HCT116 (cell line): ENCODE data around the gene NOTCH1. TPM values are rescaled to one million over a fixed set of nuclear protein-coding genes. Genes with fewer than 3 reads are reported as not detected.

Experiments used
- ATAC-seq: fragments of 200-7000 bp; cut with Tn5 transposase; 2 replicates; pipeline ENCODE4 v1.9.1; 2020; ENCODE audit warnings: mild to moderate bottlenecking, moderate library complexity
- BruUV-seq: library from RNA; stranded (reverse); fragments of 400-500 nt; replicated peaks from 2 replicates; lab custom pipeline; 2021; lab: Mats Ljungman, UMichigan
- CTCF ChIA-PET: fragments of 300-600 bp; sonication (Branson Sonifier 250); formaldehyde crosslinking; loops from one replicate; lab custom pipeline; 2021; ENCODE audit warnings: antibody characterized with exemption; lab: Charles Lee
- POLR2A ChIA-PET: fragments of 300-600, 350-600 bp; sonication (Branson Sonifier 250); formaldehyde crosslinking; loops from one replicate; lab custom pipeline; 2021; ENCODE audit warnings: antibody characterized with exemption; lab: Charles Lee
- RAD21 ChIA-PET, 2 experiments: fragments of 300-600 bp; sonication (Branson Sonifier 250); formaldehyde crosslinking; loops; one replicate each; lab custom pipeline; 2023; ENCODE audit warnings: low total read pairs in 2 of 2; ENCODE audit not compliant: uncharacterized antibody in 2 of 2, unreplicated experiment in 2 of 2, low non-redundant PET in 1 of 2; lab: Charles Lee
- DNase-seq: peaks from one replicate; pipeline ENCODE4 v3.0.0-alpha.2; 2010; ENCODE audit warnings: low read depth, low spot score
- H2AFZ ChIP-seq: fragments of 200-600 bp; shearing (Covaris generic), sonication (generic); 2 replicates; pipeline ENCODE4 v1.6.1; 2017; ENCODE audit warnings: low read depth, mixed run types, mixed read lengths, antibody characterized with exemption, low read length; ENCODE audit not compliant: poor library complexity, severe bottlenecking
- H3K27ac ChIP-seq: 2 replicates; pipeline ENCODE4 v1.5.1; 2012; ENCODE audit warnings: low read depth, low read length
- H3K27me3 ChIP-seq: fragments of 200-600 bp; sonication (generic); 2 replicates; pipeline ENCODE4 v1.6.1; 2016; ENCODE audit warnings: mixed run types, low read length, mixed read lengths; ENCODE audit not compliant: insufficient read depth
- H3K36me3 ChIP-seq, 2 experiments: fragments of 200-500 bp in 1 of 2; fragments of 200-600 bp in 1 of 2; sonication (Bioruptor generic) in 1 of 2; sonication (generic) in 1 of 2; 2 replicates each; pipeline versions ENCODE4 v1.5.1 to v1.6.1; 2014 to 2016; ENCODE audit warnings: low read length in 2 of 2, inconsistent platforms in 1 of 2, mixed read lengths in 1 of 2, mixed run types in 1 of 2; ENCODE audit not compliant: insufficient read depth in 2 of 2, control insufficient read depth in 1 of 2
- H3K4me1 ChIP-seq, 2 experiments: fragments of 200-600 bp in 1 of 2; sonication (generic) in 1 of 2; 2 replicates each; pipeline versions ENCODE4 v1.5.1 to v1.6.1; 2012 to 2017; ENCODE audit warnings: low read length in 2 of 2, inconsistent platforms in 1 of 2, mild to moderate bottlenecking in 1 of 2, mixed read lengths in 1 of 2, mixed run types in 1 of 2, moderate library complexity in 1 of 2; ENCODE audit not compliant: insufficient read depth in 2 of 2, control insufficient read depth in 1 of 2
- H3K4me2 ChIP-seq: fragments of 200-600 bp; sonication (generic); 2 replicates; pipeline ENCODE4 v1.6.1; 2017; ENCODE audit warnings: mixed run types, low read length, mixed read lengths
- H3K4me3 ChIP-seq, 2 experiments: fragments of 200-600 bp in 1 of 2; sonication (generic) in 1 of 2; replicated peaks in 1 of 2; 2 replicates each; pipeline ENCODE4 v1.5.1; 2011 to 2016; ENCODE audit warnings: low read length in 2 of 2, control low read depth in 1 of 2, low read depth in 1 of 2, mild to moderate bottlenecking in 1 of 2, mixed read lengths in 1 of 2, mixed run types in 1 of 2
- H3K79me2 ChIP-seq: fragments of 200-600 bp; sonication (generic); 2 replicates; pipeline ENCODE4 v1.6.1; 2017; ENCODE audit warnings: mild to moderate bottlenecking, mixed run types, low read length, moderate library complexity, mixed read lengths; ENCODE audit not compliant: insufficient read depth
- H3K9ac ChIP-seq: fragments of 200-600 bp; sonication (generic); 2 replicates; pipeline ENCODE4 v1.6.1; 2016; ENCODE audit warnings: low read length, mixed read lengths
- H3K9me2 ChIP-seq: fragments of 200-600 bp; sonication (generic), shearing (Covaris generic); 2 replicates; pipeline ENCODE4 v1.6.1; 2017; ENCODE audit warnings: mixed run types, mild to moderate bottlenecking, moderate library complexity; ENCODE audit not compliant: insufficient read depth
- H3K9me3 ChIP-seq, 2 experiments: fragments of 200-500 bp in 1 of 2; fragments of 200-600 bp in 1 of 2; sonication (Bioruptor generic) in 1 of 2; sonication (generic) in 1 of 2; 2 replicates each; pipeline ENCODE4 v1.6.1; 2014 to 2017; ENCODE audit warnings: low read length in 2 of 2, mixed read lengths in 2 of 2, inconsistent platforms in 1 of 2, low read depth in 1 of 2, mild to moderate bottlenecking in 1 of 2, mixed run types in 1 of 2, moderate library complexity in 1 of 2; ENCODE audit not compliant: control insufficient read depth in 1 of 2, insufficient read depth in 1 of 2
- H4K20me1 ChIP-seq: fragments of 200-600 bp; sonication (generic), shearing (Covaris generic); 2 replicates; pipeline ENCODE4 v1.6.1; 2017; ENCODE audit warnings: mixed run types, mild to moderate bottlenecking, moderate library complexity; ENCODE audit not compliant: insufficient read depth
- CBX3 ChIP-seq: IDR thresholded peaks from 2 replicates; pipeline ENCODE4 v1.6.1; 2012; ENCODE audit warnings: low read depth
- CEBPB ChIP-seq: IDR thresholded peaks from 2 replicates; pipeline ENCODE4 v1.6.1; 2012; ENCODE audit warnings: low read depth
- ELF1 ChIP-seq: IDR thresholded peaks from 2 replicates; pipeline ENCODE4 v1.6.1; 2012; ENCODE audit warnings: low read depth, borderline replicate concordance
- EZH2 ChIP-seq: fragments of 200-600 bp; sonication (generic); IDR thresholded peaks from 2 replicates; pipeline ENCODE4 v1.6.1; 2017; ENCODE audit warnings: antibody characterized with exemption, mixed run types
- EZH2phosphoT487 ChIP-seq: fragments of 200-600 bp; IDR thresholded peaks from 2 replicates; pipeline ENCODE4 v1.6.1; 2018; ENCODE audit warnings: antibody characterized with exemption, borderline replicate concordance
- FOSL1 ChIP-seq: IDR thresholded peaks from 2 replicates; pipeline ENCODE4 v1.6.1; 2012; ENCODE audit warnings: low read depth
- POLR2A ChIP-seq: IDR thresholded peaks from 2 replicates; pipeline ENCODE4 v1.7.0; 2011; ENCODE audit warnings: borderline replicate concordance; ENCODE audit not compliant: insufficient read depth, insufficient read length; ENCODE audit errors: extremely low read depth
- POLR2AphosphoS5 ChIP-seq: IDR thresholded peaks from 2 replicates; pipeline ENCODE4 v1.6.1; 2011; ENCODE audit warnings: mild to moderate bottlenecking, low read depth, low read length, moderate library complexity
- SIN3A ChIP-seq: IDR thresholded peaks from 2 replicates; pipeline ENCODE4 v1.6.1; 2012; ENCODE audit warnings: low read depth
- SP1 ChIP-seq: IDR thresholded peaks from 2 replicates; pipeline ENCODE4 v1.6.1; 2012; ENCODE audit warnings: low read depth
- SRF ChIP-seq: IDR thresholded peaks from 2 replicates; pipeline ENCODE4 v1.6.1; 2012; ENCODE audit warnings: low read depth
- TCF7L2 ChIP-seq: IDR thresholded peaks from 2 replicates; pipeline ENCODE4 v1.7.0; 2011; ENCODE audit warnings: borderline replicate concordance, inconsistent platforms; ENCODE audit not compliant: insufficient read depth, insufficient read length; ENCODE audit errors: extremely low read depth
- YY1 ChIP-seq: IDR thresholded peaks from 2 replicates; pipeline ENCODE4 v1.6.1; 2011; ENCODE audit warnings: low read length, low read depth, moderate library complexity, mild to moderate bottlenecking; ENCODE audit not compliant: insufficient replicate concordance; ENCODE audit errors: extremely low read depth
- ZFX ChIP-seq: fragments of 450-650 bp; IDR thresholded peaks from 2 replicates; pipeline ENCODE4 v1.6.1; 2017
- ZNF274 ChIP-seq: fragments of 200-500 bp; sonication (Bioruptor generic); IDR thresholded peaks from 2 replicates; pipeline ENCODE4 v1.6.1; 2014; ENCODE audit warnings: mild to moderate bottlenecking, low read depth, low read length, inconsistent platforms
- intact Hi-C: fragments of 100-400 bp; cut with micrococcal nuclease; formaldehyde crosslinking; loops from 2 replicates; pipeline ENCODE4 v1.10.0; 2022
- total RNA-seq: library from RNA; stranded (reverse); gene quantifications from one replicate; pipeline ENCODE4 v1.2.1, GENCODE V29; 2021; ENCODE audit not compliant: unreplicated experiment
- TF ChIP-seq, protein P1 (sequence below): IDR thresholded peaks from 2 replicates; pipeline ENCODE4 v1.6.1; 2012
- TF ChIP-seq, protein P2 (sequence below), 3 experiments: fragments of 200-600 bp in 1 of 3; sonication (generic) in 1 of 3; IDR thresholded peaks in 2 of 3; conservative IDR thresholded peaks in 1 of 3; 2 replicates each; pipeline ENCODE4 v1.5.1; 2012 to 2017; ENCODE audit warnings: low read depth in 2 of 3, low read length in 2 of 3, antibody characterized with exemption in 1 of 3, borderline replicate concordance in 1 of 3, control low read depth in 1 of 3, mild to moderate bottlenecking in 1 of 3, mixed read lengths in 1 of 3, mixed run types in 1 of 3, moderate library complexity in 1 of 3; ENCODE audit not compliant: insufficient read depth in 1 of 3
- TF ChIP-seq, protein P3 (sequence below): IDR thresholded peaks from 2 replicates; pipeline ENCODE4 v1.6.1; 2012
- TF ChIP-seq, protein P4 (sequence below): IDR thresholded peaks from 2 replicates; pipeline ENCODE4 v1.6.1; 2012; ENCODE audit warnings: low read depth
- TF ChIP-seq, protein P5 (sequence below): IDR thresholded peaks from 2 replicates; pipeline ENCODE4 v1.6.1; 2011; ENCODE audit warnings: mild to moderate bottlenecking, low read length, moderate library complexity; ENCODE audit not compliant: insufficient replicate concordance; ENCODE audit errors: extremely low read depth

NOTCH1 gene
- total RNA-seq, 1 experiment from 2014 or later: 36.2 TPM

DNA sequence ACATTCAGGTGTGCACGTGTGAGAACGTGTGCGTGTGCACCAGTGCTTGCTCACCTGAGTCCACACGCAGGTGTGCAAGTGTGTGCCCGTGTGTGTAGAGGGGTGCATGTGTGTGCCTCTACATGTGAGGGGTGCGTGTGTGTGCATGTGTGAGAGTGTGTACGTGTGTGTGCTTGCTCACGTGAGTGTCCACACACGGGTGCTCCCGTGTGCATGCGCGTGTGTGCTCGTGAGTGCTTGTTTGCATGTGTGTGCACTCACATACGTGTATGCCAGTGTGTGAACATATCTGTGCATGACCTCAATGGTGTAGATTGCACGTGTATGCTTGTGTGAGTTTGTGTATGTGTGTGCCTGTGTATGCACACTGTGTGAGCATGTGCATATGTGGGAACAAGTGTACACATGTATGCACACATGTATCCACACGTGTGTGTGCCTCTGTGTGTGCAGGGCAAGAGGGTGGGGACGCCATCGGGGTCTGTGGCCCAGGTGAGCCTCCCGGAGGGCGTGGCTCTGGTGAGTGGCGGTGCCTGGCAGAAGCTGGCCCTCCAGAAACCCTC, 40.6 kb upstream of the NOTCH1 start:
- intact Hi-C loops: no loop called here
- no peak overlapping the region for H3K4me2 ChIP-seq
- TF ChIP-seq YY1 (no peak), EZH2 (no peak), POLR2A (no peak), SP1 (no peak), SRF (no peak), POLR2AphosphoS5 (no peak), FOSL1 (no peak), ZNF274 (no peak), ZFX (no peak), CEBPB (no peak), SIN3A (no peak), EZH2phosphoT487 (no peak), ELF1 (no peak), CBX3 (no peak), TCF7L2 (no peak)
- TF ChIP-seq, protein P1, sequence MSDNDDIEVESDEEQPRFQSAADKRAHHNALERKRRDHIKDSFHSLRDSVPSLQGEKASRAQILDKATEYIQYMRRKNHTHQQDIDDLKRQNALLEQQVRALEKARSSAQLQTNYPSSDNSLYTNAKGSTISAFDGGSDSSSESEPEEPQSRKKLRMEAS: no peak
- TF ChIP-seq, protein P2, sequence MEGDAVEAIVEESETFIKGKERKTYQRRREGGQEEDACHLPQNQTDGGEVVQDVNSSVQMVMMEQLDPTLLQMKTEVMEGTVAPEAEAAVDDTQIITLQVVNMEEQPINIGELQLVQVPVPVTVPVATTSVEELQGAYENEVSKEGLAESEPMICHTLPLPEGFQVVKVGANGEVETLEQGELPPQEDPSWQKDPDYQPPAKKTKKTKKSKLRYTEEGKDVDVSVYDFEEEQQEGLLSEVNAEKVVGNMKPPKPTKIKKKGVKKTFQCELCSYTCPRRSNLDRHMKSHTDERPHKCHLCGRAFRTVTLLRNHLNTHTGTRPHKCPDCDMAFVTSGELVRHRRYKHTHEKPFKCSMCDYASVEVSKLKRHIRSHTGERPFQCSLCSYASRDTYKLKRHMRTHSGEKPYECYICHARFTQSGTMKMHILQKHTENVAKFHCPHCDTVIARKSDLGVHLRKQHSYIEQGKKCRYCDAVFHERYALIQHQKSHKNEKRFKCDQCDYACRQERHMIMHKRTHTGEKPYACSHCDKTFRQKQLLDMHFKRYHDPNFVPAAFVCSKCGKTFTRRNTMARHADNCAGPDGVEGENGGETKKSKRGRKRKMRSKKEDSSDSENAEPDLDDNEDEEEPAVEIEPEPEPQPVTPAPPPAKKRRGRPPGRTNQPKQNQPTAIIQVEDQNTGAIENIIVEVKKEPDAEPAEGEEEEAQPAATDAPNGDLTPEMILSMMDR (IDR thresholded peaks at IDR 0.05 in 2 of 3, conservative IDR thresholded peaks at IDR 0.05 in 1 of 3; ENCODE audit: borderline replicate concordance in 1 of 3, insufficient read depth in 1 of 3, low read depth in 2 of 3, low read length in 2 of 3): no peak
- TF ChIP-seq, protein P3, sequence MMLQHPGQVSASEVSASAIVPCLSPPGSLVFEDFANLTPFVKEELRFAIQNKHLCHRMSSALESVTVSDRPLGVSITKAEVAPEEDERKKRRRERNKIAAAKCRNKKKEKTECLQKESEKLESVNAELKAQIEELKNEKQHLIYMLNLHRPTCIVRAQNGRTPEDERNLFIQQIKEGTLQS: no peak
- TF ChIP-seq, protein P4, sequence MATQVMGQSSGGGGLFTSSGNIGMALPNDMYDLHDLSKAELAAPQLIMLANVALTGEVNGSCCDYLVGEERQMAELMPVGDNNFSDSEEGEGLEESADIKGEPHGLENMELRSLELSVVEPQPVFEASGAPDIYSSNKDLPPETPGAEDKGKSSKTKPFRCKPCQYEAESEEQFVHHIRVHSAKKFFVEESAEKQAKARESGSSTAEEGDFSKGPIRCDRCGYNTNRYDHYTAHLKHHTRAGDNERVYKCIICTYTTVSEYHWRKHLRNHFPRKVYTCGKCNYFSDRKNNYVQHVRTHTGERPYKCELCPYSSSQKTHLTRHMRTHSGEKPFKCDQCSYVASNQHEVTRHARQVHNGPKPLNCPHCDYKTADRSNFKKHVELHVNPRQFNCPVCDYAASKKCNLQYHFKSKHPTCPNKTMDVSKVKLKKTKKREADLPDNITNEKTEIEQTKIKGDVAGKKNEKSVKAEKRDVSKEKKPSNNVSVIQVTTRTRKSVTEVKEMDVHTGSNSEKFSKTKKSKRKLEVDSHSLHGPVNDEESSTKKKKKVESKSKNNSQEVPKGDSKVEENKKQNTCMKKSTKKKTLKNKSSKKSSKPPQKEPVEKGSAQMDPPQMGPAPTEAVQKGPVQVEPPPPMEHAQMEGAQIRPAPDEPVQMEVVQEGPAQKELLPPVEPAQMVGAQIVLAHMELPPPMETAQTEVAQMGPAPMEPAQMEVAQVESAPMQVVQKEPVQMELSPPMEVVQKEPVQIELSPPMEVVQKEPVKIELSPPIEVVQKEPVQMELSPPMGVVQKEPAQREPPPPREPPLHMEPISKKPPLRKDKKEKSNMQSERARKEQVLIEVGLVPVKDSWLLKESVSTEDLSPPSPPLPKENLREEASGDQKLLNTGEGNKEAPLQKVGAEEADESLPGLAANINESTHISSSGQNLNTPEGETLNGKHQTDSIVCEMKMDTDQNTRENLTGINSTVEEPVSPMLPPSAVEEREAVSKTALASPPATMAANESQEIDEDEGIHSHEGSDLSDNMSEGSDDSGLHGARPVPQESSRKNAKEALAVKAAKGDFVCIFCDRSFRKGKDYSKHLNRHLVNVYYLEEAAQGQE: no peak
- TF ChIP-seq, protein P5, sequence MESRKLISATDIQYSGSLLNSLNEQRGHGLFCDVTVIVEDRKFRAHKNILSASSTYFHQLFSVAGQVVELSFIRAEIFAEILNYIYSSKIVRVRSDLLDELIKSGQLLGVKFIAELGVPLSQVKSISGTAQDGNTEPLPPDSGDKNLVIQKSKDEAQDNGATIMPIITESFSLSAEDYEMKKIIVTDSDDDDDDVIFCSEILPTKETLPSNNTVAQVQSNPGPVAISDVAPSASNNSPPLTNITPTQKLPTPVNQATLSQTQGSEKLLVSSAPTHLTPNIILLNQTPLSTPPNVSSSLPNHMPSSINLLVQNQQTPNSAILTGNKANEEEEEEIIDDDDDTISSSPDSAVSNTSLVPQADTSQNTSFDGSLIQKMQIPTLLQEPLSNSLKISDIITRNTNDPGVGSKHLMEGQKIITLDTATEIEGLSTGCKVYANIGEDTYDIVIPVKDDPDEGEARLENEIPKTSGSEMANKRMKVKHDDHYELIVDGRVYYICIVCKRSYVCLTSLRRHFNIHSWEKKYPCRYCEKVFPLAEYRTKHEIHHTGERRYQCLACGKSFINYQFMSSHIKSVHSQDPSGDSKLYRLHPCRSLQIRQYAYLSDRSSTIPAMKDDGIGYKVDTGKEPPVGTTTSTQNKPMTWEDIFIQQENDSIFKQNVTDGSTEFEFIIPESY: no peak
- H3K79me2 ChIP-seq: no peaks in the 10 kb centered on the region
- no peak overlapping the region for H3K27ac ChIP-seq
- no peak overlapping the region for H2AFZ ChIP-seq
- no peaks in the 10 kb centered on the region for H3K9me2 ChIP-seq
- CTCF ChIA-PET: no interaction called here
- no peaks in the 10 kb centered on the region for H3K36me3 ChIP-seq
- no peaks in the 10 kb centered on the region for H4K20me1 ChIP-seq
- H3K4me3 ChIP-seq: no peak overlapping the region
- RAD21 ChIA-PET: no interaction called here
- H3K9ac ChIP-seq: no peak overlapping the region
- ATAC-seq (no peak), DNase-seq (no peak)
- no TSS peak for BruUV-seq
- no peaks in the 10 kb centered on the region for H3K27me3 ChIP-seq
- H3K4me1 ChIP-seq: peaks cover 5 to 12% of the 10 kb centered on the region in 2 experiments; a peak in 3 of 4 replicates
- H3K9me3 ChIP-seq: no peaks in the 10 kb centered on the region
- POLR2A ChIA-PET: no interaction called here
